ENCODE measurements around the gene BMPR1B. TPM values are rescaled to one million over a fixed set of nuclear protein-coding genes. Genes with fewer than 3 reads are reported as not detected.

BMPR1B gene
- polyA plus RNA-seq, 2 of the 4 experiments (the other 2 are of a cell fraction), result 6.4 to 21.2 TPM

DNA sequence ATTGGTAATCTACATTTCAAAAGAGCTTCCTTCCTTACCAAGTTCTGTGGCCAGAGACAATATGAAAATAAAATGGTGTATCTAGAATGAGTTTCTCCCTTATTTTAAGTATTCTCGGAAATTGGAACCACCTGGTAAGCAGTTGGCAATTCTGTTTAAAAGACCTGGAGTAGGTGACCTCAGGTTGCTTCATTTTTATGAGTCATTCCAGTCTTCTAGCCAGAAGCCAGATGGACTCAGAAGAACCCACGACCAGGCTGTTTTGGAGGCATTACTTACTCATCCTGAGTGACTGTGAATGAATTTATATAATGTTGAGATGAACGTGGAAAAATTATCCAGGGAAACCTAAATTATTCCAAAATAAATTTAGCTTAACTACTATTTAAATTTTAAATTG lies 9.1 kb downstream of the BMPR1B start:
- Histone ChIP-seq H3K4me1 (peaks cover 97% of the 10 kb centered on the region), H3K4me2 (peak overlapping the region; percentile 95), H3K4me3 (peak overlapping the region; percentile 6; the same call in 1 of the 3 replicates), H3K27ac (peak overlapping the region; percentile 81 to 99), H3K9me3 (no peaks in the 10 kb centered on the region)
- DNase-seq (ENCODE audit: low read depth in 1 of 2, low spot score in 1 of 2) (peak in 1 of 2 experiments; percentile 75), FAIRE-seq (no peak), ATAC-seq (peak in 1 of 2 experiments; percentile 36; a peak in 2 of 6 replicates)
- peak; percentile 60; the same call in 1 of the 2 replicates for TF ChIP-seq FOSL2 (IDR thresholded peaks at IDR 0.05)
- peak; percentile 84 for TF ChIP-seq FOSL2 (CRISPR knock-in tag; IDR thresholded peaks at IDR 0.05)
- TF ChIP-seq CEBPB (IDR thresholded peaks at IDR 0.05), result peak; percentile 53 to 90; a peak in 3 of 4 replicates
- TF ChIP-seq JUNB (IDR thresholded peaks at IDR 0.05), result 0 out of 2 replicates have a peak, but pooled peaks have one; percentile 33
- no peak for TF ChIP-seq HOXA7 (CRISPR knock-in tag; IDR thresholded peaks at IDR 0.05)
- no peak for TF ChIP-seq ZFP36 (IDR thresholded peaks at IDR 0.05; ENCODE audit: borderline replicate concordance, partially characterized antibody)
- ChIA-PET CTCF (no interaction called here), POLR2A (interaction anchor here (1.8 kb wide), 1 partner anchor 9 kb away, joined by 7 read pairs; the partner anchor contains the start of gene BMPR1B)
- 0% methylated on average over 3 of the region's 3 CpGs for WGBS (ENCODE audit: missing lambda C conversion rate)

DNA sequence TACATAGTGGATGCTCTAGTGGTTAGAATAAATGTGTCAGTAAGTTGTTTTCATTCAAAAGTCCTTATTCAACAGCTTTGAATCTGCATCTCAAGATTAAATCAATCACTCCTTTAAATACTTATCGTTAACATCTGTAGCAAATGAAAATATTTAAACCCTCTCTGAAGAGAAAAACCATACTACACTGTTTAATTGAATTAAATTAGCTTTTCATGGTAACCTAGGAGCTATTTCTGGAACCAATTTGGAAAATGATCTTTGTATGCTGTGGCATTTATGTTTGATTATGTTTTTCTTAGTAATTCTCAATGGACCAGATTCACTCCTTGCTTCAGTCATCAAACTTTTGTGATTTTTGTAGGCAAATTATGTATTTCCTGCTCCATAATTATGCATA lies 9.7 kb downstream of the BMPR1B start:
- TF ChIP-seq, protein P1, sequence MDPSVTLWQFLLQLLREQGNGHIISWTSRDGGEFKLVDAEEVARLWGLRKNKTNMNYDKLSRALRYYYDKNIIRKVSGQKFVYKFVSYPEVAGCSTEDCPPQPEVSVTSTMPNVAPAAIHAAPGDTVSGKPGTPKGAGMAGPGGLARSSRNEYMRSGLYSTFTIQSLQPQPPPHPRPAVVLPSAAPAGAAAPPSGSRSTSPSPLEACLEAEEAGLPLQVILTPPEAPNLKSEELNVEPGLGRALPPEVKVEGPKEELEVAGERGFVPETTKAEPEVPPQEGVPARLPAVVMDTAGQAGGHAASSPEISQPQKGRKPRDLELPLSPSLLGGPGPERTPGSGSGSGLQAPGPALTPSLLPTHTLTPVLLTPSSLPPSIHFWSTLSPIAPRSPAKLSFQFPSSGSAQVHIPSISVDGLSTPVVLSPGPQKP (IDR thresholded peaks at IDR 0.05; ENCODE audit: low read depth, low read length), result no peak
- TF ChIP-seq CHD4 (IDR thresholded peaks at IDR 0.05; ENCODE audit: borderline replicate concordance) (no peak), RARB (CRISPR knock-in tag; IDR thresholded peaks at IDR 0.05) (no peak), EP300 (IDR thresholded peaks at IDR 0.05) (no peak), CBX8 (IDR thresholded peaks at IDR 0.05) (no peak), KDM1A (IDR thresholded peaks at IDR 0.05; ENCODE audit: low read depth) (no peak), NFE2L2 (conservative IDR thresholded peaks at IDR 0.05; ENCODE audit: low read length) (no peak), SMC3 (IDR thresholded peaks at IDR 0.05) (no peak), RNF2 (IDR thresholded peaks at IDR 0.05; ENCODE audit: borderline replicate concordance, low read depth) (no peak), MYC (IDR thresholded peaks at IDR 0.05; ENCODE audit: borderline replicate concordance, low read length) (no peak), GATA3 (IDR thresholded peaks at IDR 0.05; ENCODE audit: borderline replicate concordance) (no peak), NPAS2 (CRISPR knock-in tag; IDR thresholded peaks at IDR 0.05; ENCODE audit: borderline replicate concordance) (no peak), KDM5A (IDR thresholded peaks at IDR 0.05) (no peak), ESRRA (IDR thresholded peaks at IDR 0.05; ENCODE audit: borderline replicate concordance, low read length) (no peak), POLR2AphosphoS2 (conservative IDR thresholded peaks at IDR 0.05; ENCODE audit: low read length) (no peak), ZFP36 (IDR thresholded peaks at IDR 0.05; ENCODE audit: borderline replicate concordance, partially characterized antibody) (no peak)
- TF ChIP-seq, protein P2, sequence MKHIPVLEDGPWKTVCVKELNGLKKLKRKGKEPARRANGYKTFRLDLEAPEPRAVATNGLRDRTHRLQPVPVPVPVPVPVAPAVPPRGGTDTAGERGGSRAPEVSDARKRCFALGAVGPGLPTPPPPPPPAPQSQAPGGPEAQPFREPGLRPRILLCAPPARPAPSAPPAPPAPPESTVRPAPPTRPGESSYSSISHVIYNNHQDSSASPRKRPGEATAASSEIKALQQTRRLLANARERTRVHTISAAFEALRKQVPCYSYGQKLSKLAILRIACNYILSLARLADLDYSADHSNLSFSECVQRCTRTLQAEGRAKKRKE (CRISPR knock-in tag; IDR thresholded peaks at IDR 0.05; ENCODE audit: low read depth), result no peak
- TF ChIP-seq, protein P3, sequence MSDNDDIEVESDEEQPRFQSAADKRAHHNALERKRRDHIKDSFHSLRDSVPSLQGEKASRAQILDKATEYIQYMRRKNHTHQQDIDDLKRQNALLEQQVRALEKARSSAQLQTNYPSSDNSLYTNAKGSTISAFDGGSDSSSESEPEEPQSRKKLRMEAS (IDR thresholded peaks at IDR 0.05), result no peak
- H3K4me1 ChIP-seq, result peaks cover 98% of the 10 kb centered on the region
- CTCF ChIA-PET, result interaction anchor here (0.5 kb wide), 1 partner anchor 82 kb away, joined by 3 read pairs; no protein-coding TSS in a partner anchor
- no peaks in the 10 kb centered on the region for H3K9me3 ChIP-seq
- FAIRE-seq, result no peak
- POLR2A ChIA-PET, result interaction anchor here (1.8 kb wide), 1 partner anchor 10 kb away, joined by 7 read pairs; the partner anchor contains the start of gene BMPR1B
- peak overlapping the region; percentile 95 for H3K4me2 ChIP-seq
- 16% methylated on average over 1 of the region's 1 CpG for WGBS (ENCODE audit: missing lambda C conversion rate)
- no peak overlapping the region; the same call in 2 of the 3 replicates for H3K4me3 ChIP-seq
- no peak for ATAC-seq
- H3K27ac ChIP-seq, result peak overlapping the region in 1 of 2 experiments; percentile 99; a peak in 4 of 6 replicates
- DNase-seq (ENCODE audit: low read depth in 1 of 2, low spot score in 1 of 2), result no peak

DNA sequence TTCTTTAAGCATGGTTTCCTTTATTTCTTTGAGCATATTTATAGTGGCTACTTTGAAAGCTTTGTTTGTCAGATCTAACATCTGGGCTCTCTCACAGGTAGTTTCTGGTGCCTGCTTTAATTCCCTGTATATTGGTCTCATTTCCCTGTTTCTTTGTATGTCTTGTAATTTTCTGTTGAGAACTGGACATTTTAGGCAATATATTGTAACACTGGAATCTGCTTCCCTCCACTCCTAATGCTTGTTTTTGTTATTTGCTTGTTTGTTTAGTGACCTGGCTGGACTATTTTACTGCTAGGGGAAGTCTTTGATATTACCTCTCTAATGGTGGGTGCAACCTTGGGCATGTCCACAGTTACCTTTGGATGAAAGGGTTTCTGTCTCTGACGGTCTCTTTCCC lies 25.0 kb downstream of the BMPR1B start:
- TF ChIP-seq SREBF2 (IDR thresholded peaks at IDR 0.05), result no peak
- TF ChIP-seq NFE2L2 (conservative IDR thresholded peaks at IDR 0.05; ENCODE audit: low read length), result no peak
- no peak for TF ChIP-seq EHMT2 (IDR thresholded peaks at IDR 0.05; ENCODE audit: low read depth)
- no peak for TF ChIP-seq ZNF302 (CRISPR knock-in tag; IDR thresholded peaks at IDR 0.05)
- TF ChIP-seq HDAC2 (IDR thresholded peaks at IDR 0.05), result no peak
- no peak for TF ChIP-seq HEYL (CRISPR knock-in tag; IDR thresholded peaks at IDR 0.05)
- no peak for TF ChIP-seq FOSL2 (IDR thresholded peaks at IDR 0.05)
- no peak for TF ChIP-seq FOSL2 (CRISPR knock-in tag; IDR thresholded peaks at IDR 0.05)
- TF ChIP-seq KDM1A (IDR thresholded peaks at IDR 0.05; ENCODE audit: low read depth), result no peak
- no peak for TF ChIP-seq CHD2 (IDR thresholded peaks at IDR 0.05; ENCODE audit: low read length, partially characterized antibody)
- TF ChIP-seq ZSCAN20 (CRISPR knock-in tag; IDR thresholded peaks at IDR 0.05), result no peak
- H3K27ac ChIP-seq, result no peak overlapping the region
- ChIA-PET POLR2A (no interaction called here), CTCF (no interaction called here)
- ATAC-seq (no peak), FAIRE-seq (no peak), DNase-seq (ENCODE audit: low read depth in 1 of 2, low spot score in 1 of 2) (no peak)
- H3K4me2 ChIP-seq, result no peak overlapping the region
- no peak overlapping the region for H3K4me3 ChIP-seq
- H3K9me3 ChIP-seq, result peaks cover 10% of the 10 kb centered on the region; the same call in 2 of the 3 replicates
- WGBS (ENCODE audit: missing lambda C conversion rate), result 100% methylated on average over 1 of the region's 1 CpG
- no peaks in the 10 kb centered on the region for H3K4me1 ChIP-seq
